HepG2 (cell line): ENCODE results near the gene TRPV2. TPM values are rescaled to one million over a fixed set of nuclear protein-coding genes. Genes with fewer than 3 reads are reported as not detected.

Experiments
- AGO2 ChIP-seq: fragments of 200-400 bp; formaldehyde crosslinking; optimal IDR thresholded peaks from 2 replicates; pipeline ENCODE3; 2017; ENCODE audit warnings: mild to moderate bottlenecking, low read depth, low read length, moderate library complexity
- DR1 ChIP-seq: sonication (generic); formaldehyde crosslinking; IDR thresholded peaks from 2 replicates; pipeline ENCODE4 v1.8.0; 2021; ENCODE audit warnings: mild to moderate bottlenecking, missing genetic modification reagents, inconsistent platforms
- GATAD2A ChIP-seq: IDR thresholded peaks from 2 replicates; pipeline ENCODE4 v1.6.1; 2016
- HNRNPH1 ChIP-seq: fragments of 200-400 bp; formaldehyde crosslinking; optimal IDR thresholded peaks from 2 replicates; pipeline ENCODE3; 2017; ENCODE audit warnings: mild to moderate bottlenecking, low read depth, low read length
- KLF12 ChIP-seq: sonication (generic); formaldehyde crosslinking; IDR thresholded peaks from 2 replicates; pipeline ENCODE4 v1.4.0; 2020; ENCODE audit warnings: missing genetic modification reagents, borderline replicate concordance
- POLR2AphosphoS5 ChIP-seq: IDR thresholded peaks from 2 replicates; pipeline ENCODE4 v1.6.1; 2012; ENCODE audit warnings: low read depth, low read length
- ZBTB20 ChIP-seq: sonication (generic); formaldehyde crosslinking; IDR thresholded peaks from 2 replicates; pipeline ENCODE4 v1.8.1; 2023; ENCODE audit warnings: missing genetic modification reagents, low read depth, mild to moderate bottlenecking, borderline replicate concordance
- polyA plus RNA-seq, 8 experiments: library from polyadenylated mRNA; depleted of rRNA in 3 of 8; stranded (reverse) in 7 of 8; unstranded in 1 of 8; fragments of >200 nt; fragmentation: Illumina TruSeq in 4 of 8; extraction: Trizol in 4 of 8; gene quantifications; 2 replicates each; pipeline versions ENCODE4 v1.2.1 to v1.2.3, GENCODE V29; 2011 to 2016; ENCODE audit warnings: low read depth in 4 of 8, missing spikeins in 1 of 8, mixed read lengths in 1 of 8; ENCODE audit not compliant: insufficient read depth in 1 of 8
- total RNA-seq, 5 experiments: library from RNA; depleted of rRNA; stranded (reverse); fragments of >200 nt; fragmentation: Illumina TruSeq; extraction: Trizol; gene quantifications; 2 replicates each; pipeline ENCODE4 v1.2.3, GENCODE V29; 2016; ENCODE audit warnings: low read depth in 1 of 5
- TF ChIP-seq, protein P1 (sequence below): sonication (generic); formaldehyde crosslinking; IDR thresholded peaks from 2 replicates; pipeline ENCODE4 v1.4.0; 2020; ENCODE audit warnings: missing genetic modification reagents
- TF ChIP-seq, protein P2 (sequence below): sonication (generic); formaldehyde crosslinking; IDR thresholded peaks from 2 replicates; pipeline ENCODE4 v1.8.1; 2023; ENCODE audit warnings: mild to moderate bottlenecking, moderate library complexity, missing genetic modification reagents
- TF ChIP-seq, protein P3 (sequence below): IDR thresholded peaks from 2 replicates; pipeline ENCODE4 v1.6.1; 2016; ENCODE audit warnings: low read depth, missing genetic modification reagents, missing compliant biosample characterization

Gene TRPV2
- total and polyA plus RNA-seq, 2 of the 13 experiments (the other 11 are each of a cell fraction or from before 2014, with no cell fraction given), result 13.6 to 21.3 TPM

DNA sequence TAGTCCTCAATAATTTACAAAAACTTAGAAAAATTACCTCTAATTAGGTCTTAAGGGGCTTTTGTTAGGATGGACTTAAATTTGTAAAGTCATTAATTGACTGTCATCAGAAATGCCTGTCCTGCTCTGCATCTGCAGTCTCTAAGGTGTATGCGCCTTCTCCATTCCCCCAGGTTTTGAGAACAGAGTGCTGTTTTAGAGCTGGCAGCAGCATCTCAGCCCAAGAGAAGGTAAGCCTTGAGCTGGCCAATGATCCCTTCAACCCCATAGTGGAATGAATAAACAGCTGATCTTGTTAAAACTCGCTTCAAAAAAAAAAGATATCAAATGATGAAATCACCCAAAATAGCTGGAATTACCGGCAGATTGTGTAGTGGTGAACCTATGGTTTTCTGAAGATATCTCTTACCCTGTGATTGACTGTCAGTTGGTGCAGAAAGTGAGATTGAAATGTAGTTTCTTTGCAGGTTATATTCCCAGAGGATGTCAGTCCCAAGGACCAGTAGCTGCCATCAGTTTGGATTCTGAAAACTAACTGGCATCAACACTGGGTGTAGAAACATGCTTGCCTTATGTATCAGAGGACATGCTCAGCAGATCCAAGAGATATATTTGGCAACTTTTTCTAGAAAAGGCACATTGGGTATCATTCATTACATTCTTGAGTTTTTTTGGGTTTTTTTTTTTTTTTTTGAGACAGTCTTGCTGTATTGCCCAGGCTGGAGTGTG lies 25.7 kb downstream of the TRPV2 start (continued):
- TF ChIP-seq, protein P1, sequence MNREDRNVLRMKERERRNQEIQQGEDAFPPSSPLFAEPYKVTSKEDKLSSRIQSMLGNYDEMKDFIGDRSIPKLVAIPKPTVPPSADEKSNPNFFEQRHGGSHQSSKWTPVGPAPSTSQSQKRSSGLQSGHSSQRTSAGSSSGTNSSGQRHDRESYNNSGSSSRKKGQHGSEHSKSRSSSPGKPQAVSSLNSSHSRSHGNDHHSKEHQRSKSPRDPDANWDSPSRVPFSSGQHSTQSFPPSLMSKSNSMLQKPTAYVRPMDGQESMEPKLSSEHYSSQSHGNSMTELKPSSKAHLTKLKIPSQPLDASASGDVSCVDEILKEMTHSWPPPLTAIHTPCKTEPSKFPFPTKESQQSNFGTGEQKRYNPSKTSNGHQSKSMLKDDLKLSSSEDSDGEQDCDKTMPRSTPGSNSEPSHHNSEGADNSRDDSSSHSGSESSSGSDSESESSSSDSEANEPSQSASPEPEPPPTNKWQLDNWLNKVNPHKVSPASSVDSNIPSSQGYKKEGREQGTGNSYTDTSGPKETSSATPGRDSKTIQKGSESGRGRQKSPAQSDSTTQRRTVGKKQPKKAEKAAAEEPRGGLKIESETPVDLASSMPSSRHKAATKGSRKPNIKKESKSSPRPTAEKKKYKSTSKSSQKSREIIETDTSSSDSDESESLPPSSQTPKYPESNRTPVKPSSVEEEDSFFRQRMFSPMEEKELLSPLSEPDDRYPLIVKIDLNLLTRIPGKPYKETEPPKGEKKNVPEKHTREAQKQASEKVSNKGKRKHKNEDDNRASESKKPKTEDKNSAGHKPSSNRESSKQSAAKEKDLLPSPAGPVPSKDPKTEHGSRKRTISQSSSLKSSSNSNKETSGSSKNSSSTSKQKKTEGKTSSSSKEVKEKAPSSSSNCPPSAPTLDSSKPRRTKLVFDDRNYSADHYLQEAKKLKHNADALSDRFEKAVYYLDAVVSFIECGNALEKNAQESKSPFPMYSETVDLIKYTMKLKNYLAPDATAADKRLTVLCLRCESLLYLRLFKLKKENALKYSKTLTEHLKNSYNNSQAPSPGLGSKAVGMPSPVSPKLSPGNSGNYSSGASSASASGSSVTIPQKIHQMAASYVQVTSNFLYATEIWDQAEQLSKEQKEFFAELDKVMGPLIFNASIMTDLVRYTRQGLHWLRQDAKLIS (CRISPR knock-in tag), result 0 out of 2 replicates have a peak, but pooled peaks have one; percentile 43
- TF ChIP-seq GATAD2A (CRISPR knock-in tag) (no peak), KLF12 (CRISPR knock-in tag) (0 out of 2 replicates have a peak, but pooled peaks have one; percentile 1), AGO2 (peak; percentile 50), ZBTB20 (CRISPR knock-in tag) (no peak), HNRNPH1 (no peak), POLR2AphosphoS5 (peak; percentile 49; the same call in 1 of the 2 replicates), DR1 (CRISPR knock-in tag) (no peak)
- TF ChIP-seq, protein P2, sequence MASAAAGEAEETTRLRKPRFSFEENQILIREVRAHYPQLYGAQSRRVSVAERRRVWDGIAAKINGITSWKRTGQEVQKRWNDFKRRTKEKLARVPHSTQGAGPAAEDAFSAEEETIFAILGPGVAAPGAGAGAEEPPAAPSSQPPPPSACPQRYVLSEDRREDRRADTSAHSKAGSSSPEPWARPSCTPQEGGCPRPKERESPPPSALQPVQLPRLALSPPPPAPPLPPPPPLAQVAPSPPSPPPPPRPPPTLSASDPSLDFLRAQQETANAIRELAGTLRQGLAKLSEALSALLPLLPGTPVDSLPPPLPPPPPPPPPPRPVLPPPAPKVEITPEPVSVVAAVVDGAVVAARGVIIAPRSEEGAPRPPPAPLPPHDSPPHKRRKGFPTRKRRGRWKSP, result no peak
- TF ChIP-seq, protein P3, sequence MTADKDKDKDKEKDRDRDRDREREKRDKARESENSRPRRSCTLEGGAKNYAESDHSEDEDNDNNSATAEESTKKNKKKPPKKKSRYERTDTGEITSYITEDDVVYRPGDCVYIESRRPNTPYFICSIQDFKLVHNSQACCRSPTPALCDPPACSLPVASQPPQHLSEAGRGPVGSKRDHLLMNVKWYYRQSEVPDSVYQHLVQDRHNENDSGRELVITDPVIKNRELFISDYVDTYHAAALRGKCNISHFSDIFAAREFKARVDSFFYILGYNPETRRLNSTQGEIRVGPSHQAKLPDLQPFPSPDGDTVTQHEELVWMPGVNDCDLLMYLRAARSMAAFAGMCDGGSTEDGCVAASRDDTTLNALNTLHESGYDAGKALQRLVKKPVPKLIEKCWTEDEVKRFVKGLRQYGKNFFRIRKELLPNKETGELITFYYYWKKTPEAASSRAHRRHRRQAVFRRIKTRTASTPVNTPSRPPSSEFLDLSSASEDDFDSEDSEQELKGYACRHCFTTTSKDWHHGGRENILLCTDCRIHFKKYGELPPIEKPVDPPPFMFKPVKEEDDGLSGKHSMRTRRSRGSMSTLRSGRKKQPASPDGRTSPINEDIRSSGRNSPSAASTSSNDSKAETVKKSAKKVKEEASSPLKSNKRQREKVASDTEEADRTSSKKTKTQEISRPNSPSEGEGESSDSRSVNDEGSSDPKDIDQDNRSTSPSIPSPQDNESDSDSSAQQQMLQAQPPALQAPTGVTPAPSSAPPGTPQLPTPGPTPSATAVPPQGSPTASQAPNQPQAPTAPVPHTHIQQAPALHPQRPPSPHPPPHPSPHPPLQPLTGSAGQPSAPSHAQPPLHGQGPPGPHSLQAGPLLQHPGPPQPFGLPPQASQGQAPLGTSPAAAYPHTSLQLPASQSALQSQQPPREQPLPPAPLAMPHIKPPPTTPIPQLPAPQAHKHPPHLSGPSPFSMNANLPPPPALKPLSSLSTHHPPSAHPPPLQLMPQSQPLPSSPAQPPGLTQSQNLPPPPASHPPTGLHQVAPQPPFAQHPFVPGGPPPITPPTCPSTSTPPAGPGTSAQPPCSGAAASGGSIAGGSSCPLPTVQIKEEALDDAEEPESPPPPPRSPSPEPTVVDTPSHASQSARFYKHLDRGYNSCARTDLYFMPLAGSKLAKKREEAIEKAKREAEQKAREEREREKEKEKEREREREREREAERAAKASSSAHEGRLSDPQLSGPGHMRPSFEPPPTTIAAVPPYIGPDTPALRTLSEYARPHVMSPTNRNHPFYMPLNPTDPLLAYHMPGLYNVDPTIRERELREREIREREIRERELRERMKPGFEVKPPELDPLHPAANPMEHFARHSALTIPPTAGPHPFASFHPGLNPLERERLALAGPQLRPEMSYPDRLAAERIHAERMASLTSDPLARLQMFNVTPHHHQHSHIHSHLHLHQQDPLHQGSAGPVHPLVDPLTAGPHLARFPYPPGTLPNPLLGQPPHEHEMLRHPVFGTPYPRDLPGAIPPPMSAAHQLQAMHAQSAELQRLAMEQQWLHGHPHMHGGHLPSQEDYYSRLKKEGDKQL (CRISPR knock-in tag), result no peak
